ENCODE measurements around the gene CEP295NL. TPM values are rescaled to one million over a fixed set of nuclear protein-coding genes. Genes with fewer than 3 reads are reported as not detected.

CEP295NL gene
- total RNA-seq, 2 donors from 2014 or later: 1.3 to 3.1 TPM

DNA sequence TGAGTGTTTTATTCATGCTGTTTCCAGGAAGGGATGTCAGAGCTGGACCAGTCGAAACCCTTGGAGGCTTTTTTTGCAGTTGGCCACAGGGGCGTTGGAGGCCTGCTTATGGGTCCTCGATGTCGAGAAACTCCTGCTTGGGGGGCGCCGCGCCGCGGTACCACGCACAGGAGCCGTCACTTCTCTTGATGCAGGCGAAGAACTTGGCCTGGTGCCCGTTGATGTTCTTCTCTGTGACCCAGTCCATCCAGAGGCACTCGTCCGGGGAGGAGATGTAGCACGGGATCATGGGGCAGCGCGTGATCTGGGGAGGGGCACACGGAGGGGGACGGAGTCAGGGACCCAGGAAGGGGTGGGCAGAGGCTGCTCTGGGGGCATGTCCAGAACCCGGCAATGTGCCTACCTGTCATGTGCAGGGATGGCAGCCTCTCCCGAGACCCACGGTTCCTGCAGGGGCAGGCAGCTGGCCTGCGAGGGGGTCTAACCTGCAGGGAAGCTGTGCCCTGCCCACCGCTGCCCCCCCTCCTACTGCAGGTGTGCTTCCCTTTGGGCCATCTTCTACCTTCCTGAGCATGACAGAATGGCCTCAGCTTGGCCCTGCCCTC is 47.3 kb downstream of the CEP295NL start:
- no peaks in the 10 kb centered on the region for H3K4me1 ChIP-seq
- H3K27ac ChIP-seq: no peak overlapping the region
- WGBS, 2 donors: 88 to 94% methylated on average over 20 to 21 of the region's 25 CpGs
- DNase-seq (no peak), ATAC-seq (no peak)
- no peaks in the 10 kb centered on the region for H3K27me3 ChIP-seq
- peaks cover 0 to 9% of the 10 kb centered on the region in 2 donors for H3K36me3 ChIP-seq (replicated peaks in 1 of 2; ENCODE audit: insufficient read depth in 1 of 2, low read depth in 2 of 2)
- no peaks in the 10 kb centered on the region for H3K9me3 ChIP-seq
- intact Hi-C loops (cut with DNase I): no loop called here
- TF ChIP-seq, protein P1, sequence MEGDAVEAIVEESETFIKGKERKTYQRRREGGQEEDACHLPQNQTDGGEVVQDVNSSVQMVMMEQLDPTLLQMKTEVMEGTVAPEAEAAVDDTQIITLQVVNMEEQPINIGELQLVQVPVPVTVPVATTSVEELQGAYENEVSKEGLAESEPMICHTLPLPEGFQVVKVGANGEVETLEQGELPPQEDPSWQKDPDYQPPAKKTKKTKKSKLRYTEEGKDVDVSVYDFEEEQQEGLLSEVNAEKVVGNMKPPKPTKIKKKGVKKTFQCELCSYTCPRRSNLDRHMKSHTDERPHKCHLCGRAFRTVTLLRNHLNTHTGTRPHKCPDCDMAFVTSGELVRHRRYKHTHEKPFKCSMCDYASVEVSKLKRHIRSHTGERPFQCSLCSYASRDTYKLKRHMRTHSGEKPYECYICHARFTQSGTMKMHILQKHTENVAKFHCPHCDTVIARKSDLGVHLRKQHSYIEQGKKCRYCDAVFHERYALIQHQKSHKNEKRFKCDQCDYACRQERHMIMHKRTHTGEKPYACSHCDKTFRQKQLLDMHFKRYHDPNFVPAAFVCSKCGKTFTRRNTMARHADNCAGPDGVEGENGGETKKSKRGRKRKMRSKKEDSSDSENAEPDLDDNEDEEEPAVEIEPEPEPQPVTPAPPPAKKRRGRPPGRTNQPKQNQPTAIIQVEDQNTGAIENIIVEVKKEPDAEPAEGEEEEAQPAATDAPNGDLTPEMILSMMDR (IDR thresholded peaks at IDR 0.05): no peak
- no peak for TF ChIP-seq POLR2A (IDR thresholded peaks at IDR 0.05)
- no peak overlapping the region for H3K4me3 ChIP-seq

DNA sequence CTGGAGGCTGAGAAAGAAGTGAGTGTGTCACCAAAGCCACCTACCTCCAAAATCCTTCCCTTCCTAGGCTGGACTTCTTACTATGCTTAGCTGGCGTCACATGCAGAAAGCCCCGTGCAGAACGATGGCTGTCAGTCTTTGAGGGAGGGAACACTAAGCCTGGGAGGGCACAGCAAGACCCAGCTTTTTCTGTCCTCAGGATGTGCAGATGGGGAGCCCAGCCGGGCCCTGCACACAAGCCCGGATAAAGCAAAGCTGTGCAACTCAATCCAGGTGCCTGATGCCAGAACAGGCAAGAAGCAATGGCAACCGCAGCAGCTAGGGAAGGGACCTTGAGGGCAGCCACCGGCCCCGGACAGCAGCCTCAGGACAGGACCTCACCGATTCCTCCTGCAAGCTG is 48.5 kb downstream of the CEP295NL start:
- ATAC-seq (no peak), DNase-seq (no peak)
- WGBS, 2 donors: 85 to 95% methylated on average over 5 to 7 of the region's 9 CpGs
- Histone ChIP-seq H3K27ac (no peak overlapping the region), H3K27me3 (no peaks in the 10 kb centered on the region), H3K9me3 (no peaks in the 10 kb centered on the region), H3K4me1 (no peaks in the 10 kb centered on the region), H3K4me3 (no peak overlapping the region), H3K36me3 (replicated peaks in 1 of 2; ENCODE audit: insufficient read depth in 1 of 2, low read depth in 2 of 2) (peaks cover 0 to 9% of the 10 kb centered on the region in 2 donors)
- intact Hi-C loops (cut with DNase I): no loop called here
- TF ChIP-seq, protein P1 (IDR thresholded peaks at IDR 0.05): no peak
- no peak for TF ChIP-seq POLR2A (IDR thresholded peaks at IDR 0.05)

DNA sequence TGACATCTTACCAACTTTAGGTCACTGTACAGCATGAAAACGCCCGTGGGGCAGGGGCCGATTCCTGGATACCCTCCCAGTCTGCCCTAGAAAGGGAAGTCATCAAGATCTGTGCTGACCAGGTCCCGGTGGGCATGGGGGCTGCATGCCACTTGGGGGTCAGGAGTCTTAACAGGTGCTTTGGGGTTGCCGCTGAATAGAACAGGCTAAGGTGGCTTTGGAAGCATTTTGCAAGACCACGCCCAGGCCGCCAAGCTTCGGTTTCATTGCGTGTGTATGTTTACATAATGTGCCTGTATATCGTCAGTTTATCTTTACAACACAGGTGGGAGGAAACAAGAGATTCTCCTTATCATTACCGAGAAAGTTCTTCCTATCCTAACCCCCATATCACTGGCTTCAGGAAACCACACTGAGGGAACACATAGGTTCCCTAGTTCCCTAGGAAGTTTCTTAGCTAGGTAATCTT is 49.0 kb downstream of the CEP295NL start:
- H3K27ac ChIP-seq: no peak overlapping the region
- H3K27me3 ChIP-seq: no peaks in the 10 kb centered on the region
- 65 to 67% methylated on average over 9 to 11 of the region's 11 CpGs for WGBS, 2 donors
- H3K9me3 ChIP-seq: no peaks in the 10 kb centered on the region
- DNase-seq: no peak
- no peak overlapping the region for H3K4me3 ChIP-seq
- intact Hi-C loops (cut with DNase I): no loop called here
- TF ChIP-seq, protein P1 (IDR thresholded peaks at IDR 0.05): no peak
- TF ChIP-seq POLR2A (IDR thresholded peaks at IDR 0.05): no peak
- no peak for ATAC-seq
- no peaks in the 10 kb centered on the region for H3K4me1 ChIP-seq
- peaks cover 0 to 9% of the 10 kb centered on the region in 2 donors for H3K36me3 ChIP-seq (replicated peaks in 1 of 2; ENCODE audit: insufficient read depth in 1 of 2, low read depth in 2 of 2)

DNA sequence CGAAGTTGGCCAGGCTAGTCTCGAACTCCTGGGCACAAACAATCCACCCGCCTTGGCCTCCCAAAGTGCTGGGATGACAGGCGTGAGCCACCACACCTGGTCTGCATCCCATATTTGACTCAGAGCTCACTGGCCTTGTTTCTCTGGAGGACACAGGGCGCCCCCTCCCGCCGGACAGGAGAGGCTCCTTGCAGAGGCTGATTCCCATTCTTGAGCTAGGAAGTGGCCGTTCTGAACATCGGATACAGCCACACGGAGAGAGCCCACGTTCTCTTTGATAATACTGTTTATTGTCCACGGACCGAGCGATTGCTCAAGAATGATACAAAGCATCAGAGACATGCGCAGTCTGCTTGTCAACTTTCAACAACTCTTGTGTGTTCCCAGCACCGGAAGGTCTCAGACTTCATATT is 50.3 kb downstream of the CEP295NL start:
- intact Hi-C loops (cut with DNase I): no loop called here
- Histone ChIP-seq H3K9me3 (no peaks in the 10 kb centered on the region), H3K27me3 (no peaks in the 10 kb centered on the region), H3K4me3 (no peak overlapping the region), H3K27ac (no peak overlapping the region), H3K36me3 (replicated peaks in 1 of 2; ENCODE audit: insufficient read depth in 1 of 2, low read depth in 2 of 2) (peaks cover 0 to 9% of the 10 kb centered on the region in 2 donors), H3K4me1 (no peaks in the 10 kb centered on the region)
- TF ChIP-seq, protein P1 (IDR thresholded peaks at IDR 0.05): no peak
- TF ChIP-seq POLR2A (IDR thresholded peaks at IDR 0.05): no peak
- DNase-seq (no peak), ATAC-seq (no peak)
- WGBS, 2 donors: 81 to 92% methylated on average over 12 to 16 of the region's 16 CpGs

DNA sequence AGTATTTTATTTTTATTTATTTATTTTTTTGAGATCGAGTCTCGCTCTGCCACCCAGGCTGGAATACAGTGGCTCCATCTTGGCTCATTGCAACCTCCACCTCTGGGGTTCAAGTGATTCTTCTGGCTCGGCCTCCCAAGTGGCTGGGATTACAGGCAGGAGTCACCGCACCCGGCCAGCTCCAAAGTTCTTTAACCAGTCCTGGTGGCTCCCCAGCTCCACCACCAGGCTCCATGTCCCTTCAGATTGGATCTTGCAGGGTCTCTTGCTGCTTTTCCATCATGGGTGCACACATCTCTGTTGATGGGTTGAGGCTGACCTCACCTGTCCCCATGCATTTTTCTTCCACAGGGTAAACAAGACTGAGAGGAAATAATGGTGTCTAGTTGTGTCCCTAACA is 54.0 kb downstream of the CEP295NL start:
- intact Hi-C loops (cut with DNase I): no loop called here
- Histone ChIP-seq H3K4me3 (no peak overlapping the region), H3K4me1 (no peaks in the 10 kb centered on the region), H3K27ac (no peak overlapping the region), H3K9me3 (no peaks in the 10 kb centered on the region), H3K36me3 (replicated peaks in 1 of 2; ENCODE audit: insufficient read depth in 1 of 2, low read depth in 2 of 2) (no peaks in the 10 kb centered on the region), H3K27me3 (no peaks in the 10 kb centered on the region)
- ATAC-seq (no peak), DNase-seq (no peak)
- WGBS, 2 donors: 95 to 96% methylated on average over 5 of the region's 5 CpGs
- no peak for TF ChIP-seq POLR2A (IDR thresholded peaks at IDR 0.05)
- TF ChIP-seq, protein P1 (IDR thresholded peaks at IDR 0.05): no peak
